HCT116 (cell line): ENCODE measurements around the gene SUB1. TPM values are rescaled to one million over a fixed set of nuclear protein-coding genes. Genes with fewer than 3 reads are reported as not detected.

ENCODE experiments used
- ATAC-seq: fragments of 200-7000 bp; cut with Tn5 transposase; 2 replicates; pipeline ENCODE4 v1.9.1; 2020; ENCODE audit warnings: mild to moderate bottlenecking, moderate library complexity
- Bru-seq: library from RNA; stranded (reverse); fragments of 400-500 nt; gene quantifications from one replicate; lab custom pipeline; 2021; lab: Mats Ljungman, UMichigan
- BruChase-seq, 2 experiments: library from RNA; stranded (reverse); fragments of 400-500 nt; gene quantifications; one replicate each; lab custom pipeline; 2021; lab: Mats Ljungman, UMichigan
- BruUV-seq: library from RNA; stranded (reverse); fragments of 400-500 nt; replicated peaks from 2 replicates; lab custom pipeline; 2021; lab: Mats Ljungman, UMichigan
- CTCF ChIA-PET: fragments of 300-600 bp; sonication (Branson Sonifier 250); formaldehyde crosslinking; loops from one replicate; lab custom pipeline; 2021; ENCODE audit warnings: antibody characterized with exemption; lab: Charles Lee
- POLR2A ChIA-PET: fragments of 300-600, 350-600 bp; sonication (Branson Sonifier 250); formaldehyde crosslinking; loops from one replicate; lab custom pipeline; 2021; ENCODE audit warnings: antibody characterized with exemption; lab: Charles Lee
- RAD21 ChIA-PET, 2 experiments: fragments of 300-600 bp; sonication (Branson Sonifier 250); formaldehyde crosslinking; loops; one replicate each; lab custom pipeline; 2023; ENCODE audit warnings: low total read pairs in 2 of 2; ENCODE audit not compliant: uncharacterized antibody in 2 of 2, unreplicated experiment in 2 of 2, low non-redundant PET in 1 of 2; lab: Charles Lee
- DNase-seq: peaks from one replicate; pipeline ENCODE4 v3.0.0-alpha.2; 2010; ENCODE audit warnings: low read depth, low spot score
- H2AFZ ChIP-seq: fragments of 200-600 bp; shearing (Covaris generic), sonication (generic); 2 replicates; pipeline ENCODE4 v1.6.1; 2017; ENCODE audit warnings: low read depth, mixed run types, mixed read lengths, antibody characterized with exemption, low read length; ENCODE audit not compliant: poor library complexity, severe bottlenecking
- H3K27ac ChIP-seq: 2 replicates; pipeline ENCODE4 v1.5.1; 2012; ENCODE audit warnings: low read depth, low read length
- H3K27me3 ChIP-seq: fragments of 200-600 bp; sonication (generic); 2 replicates; pipeline ENCODE4 v1.6.1; 2016; ENCODE audit warnings: mixed run types, low read length, mixed read lengths; ENCODE audit not compliant: insufficient read depth
- H3K36me3 ChIP-seq, 2 experiments: fragments of 200-500 bp in 1 of 2; fragments of 200-600 bp in 1 of 2; sonication (Bioruptor generic) in 1 of 2; sonication (generic) in 1 of 2; 2 replicates each; pipeline versions ENCODE4 v1.5.1 to v1.6.1; 2014 to 2016; ENCODE audit warnings: low read length in 2 of 2, inconsistent platforms in 1 of 2, mixed read lengths in 1 of 2, mixed run types in 1 of 2; ENCODE audit not compliant: insufficient read depth in 2 of 2, control insufficient read depth in 1 of 2
- H3K4me1 ChIP-seq, 2 experiments: fragments of 200-600 bp in 1 of 2; sonication (generic) in 1 of 2; 2 replicates each; pipeline versions ENCODE4 v1.5.1 to v1.6.1; 2012 to 2017; ENCODE audit warnings: low read length in 2 of 2, inconsistent platforms in 1 of 2, mild to moderate bottlenecking in 1 of 2, mixed read lengths in 1 of 2, mixed run types in 1 of 2, moderate library complexity in 1 of 2; ENCODE audit not compliant: insufficient read depth in 2 of 2, control insufficient read depth in 1 of 2
- H3K4me2 ChIP-seq: fragments of 200-600 bp; sonication (generic); 2 replicates; pipeline ENCODE4 v1.6.1; 2017; ENCODE audit warnings: mixed run types, low read length, mixed read lengths
- H3K4me3 ChIP-seq, 2 experiments: fragments of 200-600 bp in 1 of 2; sonication (generic) in 1 of 2; replicated peaks in 1 of 2; 2 replicates each; pipeline ENCODE4 v1.5.1; 2011 to 2016; ENCODE audit warnings: low read length in 2 of 2, control low read depth in 1 of 2, low read depth in 1 of 2, mild to moderate bottlenecking in 1 of 2, mixed read lengths in 1 of 2, mixed run types in 1 of 2
- H3K79me2 ChIP-seq: fragments of 200-600 bp; sonication (generic); 2 replicates; pipeline ENCODE4 v1.6.1; 2017; ENCODE audit warnings: mild to moderate bottlenecking, mixed run types, low read length, moderate library complexity, mixed read lengths; ENCODE audit not compliant: insufficient read depth
- H3K9ac ChIP-seq: fragments of 200-600 bp; sonication (generic); 2 replicates; pipeline ENCODE4 v1.6.1; 2016; ENCODE audit warnings: low read length, mixed read lengths
- H3K9me2 ChIP-seq: fragments of 200-600 bp; sonication (generic), shearing (Covaris generic); 2 replicates; pipeline ENCODE4 v1.6.1; 2017; ENCODE audit warnings: mixed run types, mild to moderate bottlenecking, moderate library complexity; ENCODE audit not compliant: insufficient read depth
- H3K9me3 ChIP-seq, 2 experiments: fragments of 200-500 bp in 1 of 2; fragments of 200-600 bp in 1 of 2; sonication (Bioruptor generic) in 1 of 2; sonication (generic) in 1 of 2; 2 replicates each; pipeline ENCODE4 v1.6.1; 2014 to 2017; ENCODE audit warnings: low read length in 2 of 2, mixed read lengths in 2 of 2, inconsistent platforms in 1 of 2, low read depth in 1 of 2, mild to moderate bottlenecking in 1 of 2, mixed run types in 1 of 2, moderate library complexity in 1 of 2; ENCODE audit not compliant: control insufficient read depth in 1 of 2, insufficient read depth in 1 of 2
- H4K20me1 ChIP-seq: fragments of 200-600 bp; sonication (generic), shearing (Covaris generic); 2 replicates; pipeline ENCODE4 v1.6.1; 2017; ENCODE audit warnings: mixed run types, mild to moderate bottlenecking, moderate library complexity; ENCODE audit not compliant: insufficient read depth
- CBX3 ChIP-seq: IDR thresholded peaks from 2 replicates; pipeline ENCODE4 v1.6.1; 2012; ENCODE audit warnings: low read depth
- CEBPB ChIP-seq: IDR thresholded peaks from 2 replicates; pipeline ENCODE4 v1.6.1; 2012; ENCODE audit warnings: low read depth
- EGR1 ChIP-seq: IDR thresholded peaks from 2 replicates; pipeline ENCODE4 v1.6.1; 2012; ENCODE audit warnings: low read depth
- EZH2phosphoT487 ChIP-seq: fragments of 200-600 bp; IDR thresholded peaks from 2 replicates; pipeline ENCODE4 v1.6.1; 2018; ENCODE audit warnings: antibody characterized with exemption, borderline replicate concordance
- FOSL1 ChIP-seq: IDR thresholded peaks from 2 replicates; pipeline ENCODE4 v1.6.1; 2012; ENCODE audit warnings: low read depth
- JUND ChIP-seq: IDR thresholded peaks from 2 replicates; pipeline ENCODE4 v1.6.1; 2012
- POLR2A ChIP-seq: IDR thresholded peaks from 2 replicates; pipeline ENCODE4 v1.7.0; 2011; ENCODE audit warnings: borderline replicate concordance; ENCODE audit not compliant: insufficient read depth, insufficient read length; ENCODE audit errors: extremely low read depth
- POLR2AphosphoS5 ChIP-seq: IDR thresholded peaks from 2 replicates; pipeline ENCODE4 v1.6.1; 2011; ENCODE audit warnings: mild to moderate bottlenecking, low read depth, low read length, moderate library complexity
- SIN3A ChIP-seq: IDR thresholded peaks from 2 replicates; pipeline ENCODE4 v1.6.1; 2012; ENCODE audit warnings: low read depth
- SP1 ChIP-seq: IDR thresholded peaks from 2 replicates; pipeline ENCODE4 v1.6.1; 2012; ENCODE audit warnings: low read depth
- SRF ChIP-seq: IDR thresholded peaks from 2 replicates; pipeline ENCODE4 v1.6.1; 2012; ENCODE audit warnings: low read depth
- TCF7L2 ChIP-seq: IDR thresholded peaks from 2 replicates; pipeline ENCODE4 v1.7.0; 2011; ENCODE audit warnings: borderline replicate concordance, inconsistent platforms; ENCODE audit not compliant: insufficient read depth, insufficient read length; ENCODE audit errors: extremely low read depth
- YY1 ChIP-seq: IDR thresholded peaks from 2 replicates; pipeline ENCODE4 v1.6.1; 2011; ENCODE audit warnings: low read length, low read depth, moderate library complexity, mild to moderate bottlenecking; ENCODE audit not compliant: insufficient replicate concordance; ENCODE audit errors: extremely low read depth
- ZFX ChIP-seq: fragments of 450-650 bp; IDR thresholded peaks from 2 replicates; pipeline ENCODE4 v1.6.1; 2017
- ZNF274 ChIP-seq: fragments of 200-500 bp; sonication (Bioruptor generic); IDR thresholded peaks from 2 replicates; pipeline ENCODE4 v1.6.1; 2014; ENCODE audit warnings: mild to moderate bottlenecking, low read depth, low read length, inconsistent platforms
- intact Hi-C: fragments of 100-400 bp; cut with micrococcal nuclease; formaldehyde crosslinking; loops from 2 replicates; pipeline ENCODE4 v1.10.0; 2022
- long read RNA-seq: library from polyadenylated mRNA; unstranded; transcript quantifications from one replicate; pipeline ENCODE4 v2.0.0, GENCODE V29; 2021; ENCODE audit not compliant: unreplicated experiment
- polyA plus RNA-seq: library from polyadenylated mRNA; unstranded; fragments of >200 nt; gene quantifications from 2 replicates; pipeline ENCODE4 v1.2.1, GENCODE V29; 2012; ENCODE audit warnings: missing spikeins
- total RNA-seq: library from RNA; stranded (reverse); gene quantifications from one replicate; pipeline ENCODE4 v1.2.1, GENCODE V29; 2021; ENCODE audit not compliant: unreplicated experiment
- TF ChIP-seq, protein P1 (sequence below): IDR thresholded peaks from 2 replicates; pipeline ENCODE4 v1.6.1; 2012
- TF ChIP-seq, protein P2 (sequence below): IDR thresholded peaks from 2 replicates; pipeline ENCODE4 v1.6.1; 2012
- TF ChIP-seq, protein P3 (sequence below): IDR thresholded peaks from 2 replicates; pipeline ENCODE4 v1.6.1; 2012; ENCODE audit warnings: low read depth
- TF ChIP-seq, protein P4 (sequence below): IDR thresholded peaks from 2 replicates; pipeline ENCODE4 v1.6.1; 2011; ENCODE audit warnings: mild to moderate bottlenecking, low read length, moderate library complexity; ENCODE audit not compliant: insufficient replicate concordance; ENCODE audit errors: extremely low read depth

SUB1 gene
- total RNA-seq, result 216 TPM
- 51.1 and 99.3 TPM in 2 replicates for polyA plus RNA-seq
- percentile 81 among the genes with signal in this experiment for Bru-seq, nascent RNA
- BruChase-seq, experiment 1, labeled RNA remaining after a 6-hour chase, result percentile 85 among the genes with signal in this experiment
- BruChase-seq, experiment 2, labeled RNA remaining after a 2-hour chase, result percentile 68 among the genes with signal in this experiment
- long read RNA-seq, full-length matches to known transcripts, result 128 of 146 reads
- long read RNA-seq, partial matches to known transcripts, result 7 of 146 reads
- long read RNA-seq, other reads (novel, unspliced or antisense), result 11 of 146 reads

DNA sequence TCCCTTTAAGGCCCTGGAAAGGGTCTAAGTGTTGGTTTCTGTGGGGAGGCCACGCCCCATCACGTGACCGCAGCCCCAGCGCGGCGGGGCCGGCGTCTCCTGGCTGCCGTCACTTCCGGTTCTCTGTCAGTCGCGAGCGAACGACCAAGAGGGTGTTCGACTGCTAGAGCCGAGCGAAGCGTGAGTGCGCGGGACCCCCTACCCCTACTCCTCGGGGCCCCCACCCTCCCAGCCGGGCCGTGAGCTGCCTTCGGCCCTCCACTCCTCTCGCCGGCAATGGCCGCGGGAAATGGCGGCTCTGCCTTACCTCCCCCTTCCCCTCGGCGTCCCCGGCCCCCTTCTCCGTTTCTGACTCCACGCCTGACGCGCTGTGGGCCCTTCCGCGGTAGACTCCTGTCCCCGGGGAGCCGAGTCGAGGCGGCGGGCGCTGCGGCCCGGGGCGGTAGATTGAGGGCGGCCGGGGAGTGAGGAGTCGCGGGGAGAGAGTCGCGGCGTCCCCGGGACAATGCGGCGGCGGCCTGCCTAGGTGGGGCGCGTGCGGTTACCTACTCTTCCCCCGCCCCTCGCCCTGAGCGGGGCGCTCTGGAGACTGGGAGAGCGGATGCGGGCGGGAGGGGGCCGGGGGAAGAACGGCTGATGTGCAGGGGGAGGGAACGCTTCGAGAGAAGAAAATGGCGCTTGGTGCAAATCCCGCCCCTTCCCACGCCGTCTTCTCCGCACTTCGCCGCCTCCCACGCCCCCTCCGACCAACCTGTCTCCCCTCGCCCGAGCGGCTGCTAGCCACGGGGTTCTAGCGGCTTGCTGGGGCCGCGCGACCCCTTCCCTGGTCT lies at the start of gene SUB1:
Gene SUB1 (plus strand): TSS at position 112 of the 830 bp plus-strand sequence. CDS start 2,956 bp downstream, outside the sequence.
- no peaks in the 10 kb centered on the region for H3K27me3 ChIP-seq
- intact Hi-C loops, result no loop called here
- ATAC-seq (peak; percentile 91), DNase-seq (peak; percentile 85)
- peaks cover 8 to 16% of the 10 kb centered on the region in 2 experiments; a peak in 3 of 4 replicates for H3K4me1 ChIP-seq
- POLR2A ChIA-PET, result interaction anchor here (0.6 kb wide), 1 partner anchor 21 kb away, joined by 3 read pairs; no protein-coding TSS in a partner anchor
- no peaks in the 10 kb centered on the region for H3K9me2 ChIP-seq
- peaks cover 8 to 18% of the 10 kb centered on the region in 2 experiments; a peak in 2 of 4 replicates for H3K36me3 ChIP-seq
- peak within 1 kb of the TSS; percentile 92 for H3K4me3 ChIP-seq
- H3K9me3 ChIP-seq, result no peaks in the 10 kb centered on the region
- peak within 1 kb of the TSS; percentile 73 for H3K27ac ChIP-seq
- CTCF ChIA-PET, result no interaction called here
- H3K9ac ChIP-seq, result peak within 1 kb of the TSS; percentile 96
- no TSS peak for BruUV-seq
- H3K4me2 ChIP-seq, result peak within 1 kb of the TSS; percentile 68
- RAD21 ChIA-PET, result no interaction called here
- H2AFZ ChIP-seq, result peak within 1 kb of the TSS; percentile 79
- peaks cover 52% of the 10 kb centered on the region for H3K79me2 ChIP-seq
- peaks cover 9% of the 10 kb centered on the region for H4K20me1 ChIP-seq
- peak; percentile 83 for TF ChIP-seq SP1
- TF ChIP-seq, protein P1, sequence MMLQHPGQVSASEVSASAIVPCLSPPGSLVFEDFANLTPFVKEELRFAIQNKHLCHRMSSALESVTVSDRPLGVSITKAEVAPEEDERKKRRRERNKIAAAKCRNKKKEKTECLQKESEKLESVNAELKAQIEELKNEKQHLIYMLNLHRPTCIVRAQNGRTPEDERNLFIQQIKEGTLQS, result no peak
- TF ChIP-seq ZFX, result peak; percentile 67; the same call in 1 of the 2 replicates
- TF ChIP-seq POLR2A, result peak; percentile 78
- peak; percentile 33; the same call in 1 of the 2 replicates for TF ChIP-seq SIN3A
- TF ChIP-seq EGR1, result no peak
- TF ChIP-seq JUND, result no peak
- TF ChIP-seq CEBPB, result no peak
- TF ChIP-seq SRF, result no peak
- TF ChIP-seq EZH2phosphoT487, result no peak
- no peak for TF ChIP-seq ZNF274
- no peak for TF ChIP-seq TCF7L2
- TF ChIP-seq, protein P2, sequence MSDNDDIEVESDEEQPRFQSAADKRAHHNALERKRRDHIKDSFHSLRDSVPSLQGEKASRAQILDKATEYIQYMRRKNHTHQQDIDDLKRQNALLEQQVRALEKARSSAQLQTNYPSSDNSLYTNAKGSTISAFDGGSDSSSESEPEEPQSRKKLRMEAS, result peak; percentile 81
- TF ChIP-seq, protein P3, sequence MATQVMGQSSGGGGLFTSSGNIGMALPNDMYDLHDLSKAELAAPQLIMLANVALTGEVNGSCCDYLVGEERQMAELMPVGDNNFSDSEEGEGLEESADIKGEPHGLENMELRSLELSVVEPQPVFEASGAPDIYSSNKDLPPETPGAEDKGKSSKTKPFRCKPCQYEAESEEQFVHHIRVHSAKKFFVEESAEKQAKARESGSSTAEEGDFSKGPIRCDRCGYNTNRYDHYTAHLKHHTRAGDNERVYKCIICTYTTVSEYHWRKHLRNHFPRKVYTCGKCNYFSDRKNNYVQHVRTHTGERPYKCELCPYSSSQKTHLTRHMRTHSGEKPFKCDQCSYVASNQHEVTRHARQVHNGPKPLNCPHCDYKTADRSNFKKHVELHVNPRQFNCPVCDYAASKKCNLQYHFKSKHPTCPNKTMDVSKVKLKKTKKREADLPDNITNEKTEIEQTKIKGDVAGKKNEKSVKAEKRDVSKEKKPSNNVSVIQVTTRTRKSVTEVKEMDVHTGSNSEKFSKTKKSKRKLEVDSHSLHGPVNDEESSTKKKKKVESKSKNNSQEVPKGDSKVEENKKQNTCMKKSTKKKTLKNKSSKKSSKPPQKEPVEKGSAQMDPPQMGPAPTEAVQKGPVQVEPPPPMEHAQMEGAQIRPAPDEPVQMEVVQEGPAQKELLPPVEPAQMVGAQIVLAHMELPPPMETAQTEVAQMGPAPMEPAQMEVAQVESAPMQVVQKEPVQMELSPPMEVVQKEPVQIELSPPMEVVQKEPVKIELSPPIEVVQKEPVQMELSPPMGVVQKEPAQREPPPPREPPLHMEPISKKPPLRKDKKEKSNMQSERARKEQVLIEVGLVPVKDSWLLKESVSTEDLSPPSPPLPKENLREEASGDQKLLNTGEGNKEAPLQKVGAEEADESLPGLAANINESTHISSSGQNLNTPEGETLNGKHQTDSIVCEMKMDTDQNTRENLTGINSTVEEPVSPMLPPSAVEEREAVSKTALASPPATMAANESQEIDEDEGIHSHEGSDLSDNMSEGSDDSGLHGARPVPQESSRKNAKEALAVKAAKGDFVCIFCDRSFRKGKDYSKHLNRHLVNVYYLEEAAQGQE, result no peak
- TF ChIP-seq POLR2AphosphoS5, result peak; percentile 91
- 0 out of 2 replicates have a peak, but pooled peaks have one; percentile 28 for TF ChIP-seq CBX3
- no peak for TF ChIP-seq FOSL1
- TF ChIP-seq, protein P4, sequence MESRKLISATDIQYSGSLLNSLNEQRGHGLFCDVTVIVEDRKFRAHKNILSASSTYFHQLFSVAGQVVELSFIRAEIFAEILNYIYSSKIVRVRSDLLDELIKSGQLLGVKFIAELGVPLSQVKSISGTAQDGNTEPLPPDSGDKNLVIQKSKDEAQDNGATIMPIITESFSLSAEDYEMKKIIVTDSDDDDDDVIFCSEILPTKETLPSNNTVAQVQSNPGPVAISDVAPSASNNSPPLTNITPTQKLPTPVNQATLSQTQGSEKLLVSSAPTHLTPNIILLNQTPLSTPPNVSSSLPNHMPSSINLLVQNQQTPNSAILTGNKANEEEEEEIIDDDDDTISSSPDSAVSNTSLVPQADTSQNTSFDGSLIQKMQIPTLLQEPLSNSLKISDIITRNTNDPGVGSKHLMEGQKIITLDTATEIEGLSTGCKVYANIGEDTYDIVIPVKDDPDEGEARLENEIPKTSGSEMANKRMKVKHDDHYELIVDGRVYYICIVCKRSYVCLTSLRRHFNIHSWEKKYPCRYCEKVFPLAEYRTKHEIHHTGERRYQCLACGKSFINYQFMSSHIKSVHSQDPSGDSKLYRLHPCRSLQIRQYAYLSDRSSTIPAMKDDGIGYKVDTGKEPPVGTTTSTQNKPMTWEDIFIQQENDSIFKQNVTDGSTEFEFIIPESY, result no peak
- TF ChIP-seq YY1, result peak; percentile 50
